Activated CD8-positive, alpha-beta memory T cell treated with anti-CD3 and anti-CD28 coated beads, Interleukin-2, amount 50 U/mL, for 24 hours (primary cell): ENCODE data around the gene ALOX15B.
"Not testable (repeated sequence)": the region's sequence is repeated elsewhere in the genome, so short reads cannot be mapped to it uniquely, and the experiment has no call there.

Experiments used
- DNase-seq: peaks from one replicate; pipeline ENCODE4 v3.0.0-alpha.2; 2020; ENCODE audit errors: extremely low read depth

Gene ALOX15B

GRCh38 chr17:8062807-8063483 lies 24.1 kb downstream of the ALOX15B start:
- no peak for DNase-seq

- no peak for DNase-seq
Measured at GRCh38 chr17:8063761-8064534, 25.1 kb downstream of the ALOX15B start.

- no peak for DNase-seq
Measured at GRCh38 chr17:8064561-8065019, 25.7 kb downstream of the ALOX15B start.

- DNase-seq: no peak
Measured at GRCh38 chr17:8066841-8067775, 28.2 kb downstream of the ALOX15B start.

GRCh38 chr17:8067806-8068205 lies 28.9 kb downstream of the ALOX15B start:
- no peak for DNase-seq

- no peak for DNase-seq
Measured at GRCh38 chr17:8068736-8069586, 30.1 kb downstream of the ALOX15B start.

- DNase-seq: no peak
Measured at GRCh38 chr17:8069587-8069860, 30.7 kb downstream of the ALOX15B start.

GRCh38 chr17:8071496-8071895 lies 32.6 kb downstream of the ALOX15B start:
- no peak for DNase-seq

GRCh38 chr17:8072341-8072728 lies 33.5 kb downstream of the ALOX15B start:
- DNase-seq: no peak

- no peak for DNase-seq
Measured at GRCh38 chr17:8072729-8073461, 34.0 kb downstream of the ALOX15B start.

- peak; percentile 60 for DNase-seq
Measured at GRCh38 chr17:8073627-8074484, 35.0 kb downstream of the ALOX15B start.

GRCh38 chr17:8074554-8074953 lies 35.7 kb downstream of the ALOX15B start:
- DNase-seq: no peak

GRCh38 chr17:8075081-8075480 lies 36.2 kb downstream of the ALOX15B start:
- no peak for DNase-seq

GRCh38 chr17:8075574-8076342 lies 36.9 kb downstream of the ALOX15B start:
- no peak for DNase-seq

- no peak for DNase-seq
Measured at GRCh38 chr17:8076502-8077266, 37.8 kb downstream of the ALOX15B start.

- not testable (repeated sequence) for DNase-seq
Measured at GRCh38 chr17:8077939-8078338, 39.1 kb downstream of the ALOX15B start.

- DNase-seq: peak; percentile 43
Measured at GRCh38 chr17:8079291-8080207, 40.7 kb downstream of the ALOX15B start.
